GM19043 (cell line): Measurements from ENCODE around the gene KSR1.

Experiments used
- ATAC-seq: cut with Tn5 transposase; IDR thresholded peaks from one replicate; pipeline ENCODE4 v1.9.1; 2021; ENCODE audit warnings: low read depth; ENCODE audit not compliant: unreplicated experiment

The KSR1 gene

DNA sequence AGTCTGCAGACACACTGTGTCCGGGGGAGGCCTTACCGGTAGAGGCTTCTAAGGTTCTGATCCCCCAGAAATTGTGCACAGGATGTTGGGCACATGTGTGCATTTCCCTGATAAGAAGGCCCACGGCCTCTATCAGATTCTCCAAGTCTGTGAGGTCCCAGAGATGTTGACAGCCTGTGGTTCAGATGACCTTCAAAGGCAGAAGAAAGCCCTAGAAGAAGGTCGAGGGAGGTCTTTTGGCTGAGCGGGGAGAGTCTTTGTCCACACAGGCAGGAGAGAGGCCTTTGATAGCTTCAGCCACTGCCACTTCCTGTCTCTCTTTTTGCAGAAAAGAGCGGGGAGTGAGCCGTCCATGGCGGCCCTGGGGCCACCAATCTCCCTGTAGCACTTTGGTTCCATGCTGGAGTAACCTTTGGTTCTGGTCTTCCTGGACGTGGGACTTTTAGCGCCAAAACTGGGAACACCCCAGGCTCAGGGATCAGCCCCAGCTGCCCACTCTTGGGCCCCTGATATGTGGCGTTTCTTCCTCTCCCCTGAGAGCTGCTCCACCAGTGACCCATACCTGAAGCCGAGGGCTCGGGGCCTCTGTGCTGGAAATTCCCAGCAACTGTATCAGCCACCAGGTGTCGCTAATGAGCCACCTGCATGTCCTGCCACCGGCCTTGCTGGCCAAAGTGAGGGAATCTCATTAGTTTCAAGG lies 146.6 kb downstream of the KSR1 start:
- ATAC-seq: no peak

- no peak for ATAC-seq
Measured at GRCh38 chr17:27603421-27603770, 147.1 kb downstream of the KSR1 start.

GRCh38 chr17:27603880-27604794 lies 147.9 kb downstream of the KSR1 start:
- no peak for ATAC-seq

DNA sequence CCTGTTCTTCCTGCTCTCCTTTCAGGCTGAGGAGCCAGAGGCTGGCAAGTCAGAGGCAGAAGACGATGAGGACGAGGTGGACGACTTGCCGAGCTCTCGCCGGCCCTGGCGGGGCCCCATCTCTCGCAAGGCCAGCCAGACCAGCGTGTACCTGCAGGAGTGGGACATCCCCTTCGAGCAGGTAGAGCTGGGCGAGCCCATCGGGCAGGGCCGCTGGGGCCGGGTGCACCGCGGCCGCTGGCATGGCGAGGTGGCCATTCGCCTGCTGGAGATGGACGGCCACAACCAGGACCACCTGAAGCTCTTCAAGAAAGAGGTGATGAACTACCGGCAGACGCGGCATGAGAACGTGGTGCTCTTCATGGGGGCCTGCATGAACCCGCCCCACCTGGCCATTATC lies 149.2 kb downstream of the KSR1 start:
- ATAC-seq: no peak

- no peak for ATAC-seq
Measured at GRCh38 chr17:27607521-27608091, 151.4 kb downstream of the KSR1 start.

DNA sequence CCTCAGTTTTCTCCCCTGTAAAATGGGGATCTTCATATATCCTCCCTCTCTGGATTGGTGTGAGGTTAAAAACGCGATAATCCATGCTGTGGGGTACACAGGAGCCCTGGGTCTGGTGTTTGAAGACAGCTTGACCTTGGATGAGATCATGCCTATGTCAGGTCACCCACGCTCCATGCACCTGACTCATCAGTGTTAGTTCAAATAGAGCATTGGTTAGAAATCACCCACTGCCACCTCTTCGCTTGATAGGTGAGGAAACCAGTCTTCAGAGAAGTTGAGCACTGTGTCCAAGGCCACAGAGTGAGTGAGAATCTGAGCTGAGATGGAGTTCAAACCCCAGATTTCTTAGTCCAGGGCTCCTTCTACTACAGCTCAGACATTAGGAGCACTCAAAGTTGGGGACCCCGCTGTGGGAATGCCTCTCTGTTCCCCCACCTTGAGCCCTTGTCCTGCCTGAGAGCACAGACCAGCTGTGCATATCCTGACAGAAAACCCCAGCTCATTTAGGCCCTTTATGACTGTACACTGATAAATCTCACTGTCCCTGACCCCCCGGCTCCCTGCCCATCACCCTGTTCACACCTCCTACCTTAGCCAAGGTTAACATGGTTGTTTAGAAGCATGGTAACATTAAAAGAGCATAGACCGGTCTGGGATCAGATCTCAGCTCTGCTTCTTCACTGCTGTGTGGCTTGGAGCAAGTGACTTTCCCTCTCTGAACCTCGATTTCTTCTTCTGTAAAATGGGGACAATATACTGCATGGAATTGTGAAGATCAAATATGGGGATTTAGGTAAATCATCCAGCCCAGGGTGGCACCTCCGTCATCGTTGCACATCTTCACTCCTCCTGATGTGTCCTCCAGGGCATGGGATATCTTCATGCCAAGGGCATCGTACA lies 152.3 kb downstream of the KSR1 start:
- no peak for ATAC-seq

DNA sequence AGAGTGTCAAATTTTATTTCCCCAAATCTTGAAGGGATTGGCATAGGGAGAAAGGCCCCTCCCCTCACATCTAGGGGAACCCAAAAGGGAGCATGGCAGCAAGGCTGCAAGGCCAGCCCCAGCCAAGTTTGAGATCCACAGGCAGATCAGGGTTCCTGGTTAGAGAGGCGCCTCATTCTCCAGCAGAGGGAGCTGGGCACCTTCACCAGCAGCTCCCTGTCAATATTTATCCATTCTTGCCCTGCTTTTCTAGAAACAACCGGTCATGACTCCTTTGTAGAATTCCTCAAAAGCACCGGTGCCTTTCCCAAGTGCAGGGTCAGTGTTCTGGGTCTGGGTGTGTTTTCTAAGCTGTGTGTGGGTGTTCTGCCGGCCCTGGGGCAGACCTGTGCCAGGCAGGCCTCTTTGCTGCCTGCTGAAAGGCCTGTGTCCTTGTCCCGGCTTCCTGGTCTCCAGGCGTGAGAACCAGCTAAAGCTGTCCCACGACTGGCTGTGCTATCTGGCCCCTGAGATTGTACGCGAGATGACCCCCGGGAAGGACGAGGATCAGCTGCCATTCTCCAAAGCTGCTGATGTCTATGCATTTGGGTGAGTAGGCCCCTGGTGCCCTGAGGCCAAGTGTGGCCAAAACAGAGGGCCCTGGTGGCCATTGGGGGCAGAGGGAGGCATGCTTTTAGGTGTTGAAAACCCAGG lies 153.5 kb downstream of the KSR1 start:
- ATAC-seq: no peak

DNA sequence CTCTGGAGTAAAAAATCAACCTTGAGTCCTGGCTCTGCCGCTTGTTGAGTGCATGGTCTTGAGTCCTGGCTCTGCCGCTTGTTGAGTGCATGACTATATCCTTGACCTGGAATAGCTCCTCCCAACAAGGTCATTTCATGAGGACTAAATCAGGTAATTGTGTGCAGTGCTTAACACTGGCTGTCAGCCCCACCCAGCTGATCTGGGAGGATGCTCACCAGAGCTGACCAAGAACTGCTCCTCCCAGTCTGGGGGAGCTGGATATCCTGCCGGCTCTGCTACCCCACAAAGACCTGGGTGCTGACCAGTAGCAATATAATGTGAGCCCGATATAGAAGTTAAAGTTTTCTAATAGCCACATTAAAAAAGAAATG lies 154.0 kb downstream of the KSR1 start:
- no peak for ATAC-seq

DNA sequence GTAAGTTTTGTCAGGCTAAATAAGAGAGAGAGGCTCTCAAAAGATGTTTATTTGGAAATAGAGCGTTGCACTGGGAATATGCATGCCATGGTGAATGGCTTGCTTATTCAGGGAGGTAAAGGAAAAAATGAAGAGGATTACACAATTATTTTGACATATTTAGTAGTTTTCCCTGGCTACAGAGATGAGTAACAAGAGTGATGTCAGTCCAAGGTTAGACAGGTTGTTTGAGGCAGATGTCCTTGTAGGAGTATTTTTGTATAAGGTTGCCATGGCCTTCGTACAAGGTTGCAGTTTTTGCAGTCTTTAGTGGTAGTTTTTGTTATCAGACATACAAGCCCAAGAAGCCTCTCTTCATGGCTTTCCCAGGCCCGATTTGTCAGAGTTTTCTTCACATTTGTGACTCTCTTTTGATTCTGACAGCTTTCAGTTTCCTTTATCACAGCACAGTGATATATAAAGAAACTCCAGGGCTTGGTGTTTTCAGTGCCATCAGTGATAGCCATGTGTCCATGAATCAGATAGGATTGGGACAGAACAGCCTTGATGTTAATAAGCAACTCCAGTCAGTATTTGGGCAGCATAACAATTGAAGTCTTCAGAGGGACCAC lies 156.0 kb downstream of the KSR1 start:
- no peak for ATAC-seq

- no peak for ATAC-seq
Measured at GRCh38 chr17:27613433-27613832, 157.2 kb downstream of the KSR1 start.

- no peak for ATAC-seq
Measured at GRCh38 chr17:27615121-27615520, 158.9 kb downstream of the KSR1 start.

- ATAC-seq: no peak
Measured at GRCh38 chr17:27616414-27616813, 160.2 kb downstream of the KSR1 start.

- no peak for ATAC-seq
Measured at GRCh38 chr17:27618417-27618816, 162.2 kb downstream of the KSR1 start.

GRCh38 chr17:27620721-27621120 lies 164.5 kb downstream of the KSR1 start:
- no peak for ATAC-seq

DNA sequence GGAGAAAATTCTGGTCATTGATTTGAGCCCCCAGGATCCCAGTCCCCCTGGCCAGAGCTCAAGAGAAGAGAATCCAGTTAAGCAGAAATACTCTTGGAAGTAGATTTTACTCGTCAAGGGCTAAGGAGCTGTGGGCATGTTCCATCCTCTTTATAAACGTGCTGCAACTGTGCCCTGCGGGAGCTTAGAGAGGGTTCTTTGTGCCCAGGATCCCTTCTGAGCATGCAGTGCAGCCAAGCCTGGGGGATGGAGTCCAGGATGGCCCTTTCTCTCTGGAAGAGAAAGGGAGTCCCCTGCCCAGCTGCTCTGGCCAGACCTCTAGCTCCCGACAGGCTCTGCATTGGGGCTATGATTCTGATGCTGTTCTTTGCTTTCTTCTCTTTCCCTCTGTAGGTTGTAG lies 165.3 kb downstream of the KSR1 start:
- no peak for ATAC-seq

DNA sequence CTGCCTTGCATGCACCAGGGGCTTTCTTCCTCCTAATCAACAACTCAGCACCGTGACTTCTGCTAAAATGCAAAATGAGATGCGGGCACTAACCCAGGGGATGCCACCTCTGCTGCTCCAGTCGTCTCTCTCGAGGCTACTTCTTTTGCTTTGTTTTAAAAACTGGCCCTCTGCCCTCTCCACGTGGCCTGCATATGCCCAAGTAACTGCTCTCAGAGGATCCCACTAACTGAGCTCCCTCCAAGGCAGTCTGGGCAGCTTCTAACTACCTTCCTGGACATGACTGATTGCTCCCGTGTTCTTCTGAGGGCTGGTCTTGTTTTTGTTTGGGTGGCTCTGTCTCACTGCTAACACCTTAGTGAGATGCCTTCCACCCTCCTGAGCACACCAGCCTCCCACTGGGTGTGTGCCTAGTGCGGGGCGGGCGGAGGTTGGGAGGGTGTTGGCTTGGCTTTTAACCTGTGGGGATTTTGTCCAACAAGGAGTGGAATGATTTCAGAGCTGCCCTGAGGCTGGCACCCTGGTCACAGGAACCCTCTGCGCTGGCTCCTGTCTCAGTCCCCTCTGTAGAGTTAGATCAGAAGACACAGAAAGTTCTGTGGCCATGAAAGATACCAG lies 165.8 kb downstream of the KSR1 start:
- no peak for ATAC-seq

DNA sequence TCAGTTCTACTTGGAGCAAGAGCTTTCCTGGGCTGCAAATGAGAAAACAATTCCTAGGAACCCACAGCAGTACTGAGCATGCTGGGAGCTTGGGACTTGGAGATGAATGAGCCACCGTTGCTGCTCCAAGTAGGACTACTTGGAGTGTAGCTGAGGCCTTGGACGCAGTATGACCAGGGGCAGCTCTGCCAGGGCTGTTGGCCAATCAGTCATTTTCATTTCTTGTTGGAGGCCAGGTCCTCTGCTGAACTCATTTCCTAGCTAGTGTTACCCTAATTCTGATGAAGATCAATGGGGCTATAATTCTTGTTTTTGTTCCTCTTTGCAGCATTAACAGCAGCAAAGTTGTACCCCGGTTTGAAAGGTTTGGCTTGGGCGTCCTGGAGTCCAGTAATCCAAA lies 166.7 kb downstream of the KSR1 start:
- no peak for ATAC-seq

DNA sequence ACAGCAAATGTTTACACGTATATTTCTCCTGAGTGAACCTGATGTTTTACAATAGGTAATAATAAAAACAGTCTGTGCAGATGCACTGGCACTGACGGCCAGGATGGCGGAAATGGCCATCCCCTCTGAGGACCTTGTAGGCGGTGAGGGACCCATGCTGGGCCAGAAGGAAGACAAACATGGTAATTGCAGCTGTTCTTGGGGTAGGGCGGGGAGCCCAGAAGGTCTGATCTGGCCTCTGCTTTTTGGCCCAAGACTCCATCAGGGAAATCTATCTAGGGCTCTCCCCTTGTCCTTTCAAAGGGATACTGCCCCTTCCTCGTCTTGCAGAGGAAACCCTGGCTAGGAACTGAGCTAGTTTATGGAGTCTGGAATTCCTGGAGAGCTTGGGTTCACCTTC lies 167.4 kb downstream of the KSR1 start:
- no peak for ATAC-seq

DNA sequence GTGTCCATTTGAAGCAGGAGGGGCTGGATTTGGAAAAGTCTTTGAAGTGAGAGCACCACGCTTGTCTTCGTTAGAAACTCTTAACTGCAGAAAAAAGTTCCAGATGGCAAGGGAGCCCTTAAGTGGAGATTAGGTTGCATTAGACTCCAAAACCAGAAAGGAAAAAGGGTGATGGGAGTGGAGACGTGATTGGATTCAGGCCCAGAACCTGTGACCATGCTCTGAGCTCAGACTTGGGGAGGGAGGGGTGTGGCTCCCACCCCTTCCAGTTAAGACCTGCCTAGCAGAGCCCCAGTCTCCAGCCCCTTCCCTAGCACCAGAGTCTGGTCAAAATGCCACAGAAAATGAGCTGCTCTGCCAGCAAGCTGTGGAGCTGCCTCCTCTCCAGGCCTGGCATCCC lies 168.3 kb downstream of the KSR1 start:
- ATAC-seq: no peak
